ENCODE results near the gene TUBA3D.
"Not testable (repeated sequence)": the region's sequence is repeated elsewhere in the genome, so short reads cannot be mapped to it uniquely, and the experiment has no call there.

DNA sequence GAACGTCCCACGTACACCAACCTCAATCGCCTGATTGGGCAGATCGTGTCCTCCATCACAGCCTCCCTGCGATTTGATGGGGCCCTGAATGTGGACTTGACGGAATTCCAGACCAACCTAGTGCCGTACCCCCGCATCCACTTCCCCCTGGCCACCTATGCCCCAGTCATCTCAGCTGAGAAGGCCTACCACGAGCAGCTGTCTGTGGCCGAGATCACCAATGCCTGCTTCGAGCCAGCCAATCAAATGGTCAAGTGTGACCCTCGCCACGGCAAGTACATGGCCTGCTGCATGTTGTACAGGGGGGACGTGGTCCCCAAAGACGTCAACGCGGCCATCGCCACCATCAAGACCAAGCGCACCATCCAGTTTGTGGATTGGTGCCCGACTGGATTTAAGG, 4.4 kb downstream of the TUBA3D start:
- TF ChIP-seq POLR2A (IDR thresholded peaks at IDR 0.05; ENCODE audit: low read depth, low read length); TARDBP (IDR thresholded peaks at IDR 0.05; ENCODE audit: borderline replicate concordance); SMC3 (IDR thresholded peaks at IDR 0.05; ENCODE audit: borderline replicate concordance, low read length); GABPA (IDR thresholded peaks at IDR 0.05; ENCODE audit: low read depth): not testable (repeated sequence)
